HepG2 (cell line): Measurements from ENCODE around the gene TMEM81.

Source experiments
- ATF7-NPFF ChIP-seq: sonication (generic); formaldehyde crosslinking; IDR thresholded peaks from 2 replicates; pipeline ENCODE4 v1.8.1; 2023; ENCODE audit warnings: mild to moderate bottlenecking, low read depth, missing genetic modification reagents, moderate library complexity
- CSRNP1 ChIP-seq: sonication (generic); formaldehyde crosslinking; IDR thresholded peaks from 2 replicates; pipeline ENCODE4 v1.8.1; 2023; ENCODE audit warnings: mild to moderate bottlenecking, missing genetic modification reagents
- CTCF ChIP-seq: sonication (generic); formaldehyde crosslinking; IDR thresholded peaks from 2 replicates; pipeline ENCODE4 v1.5.0; 2020; ENCODE audit warnings: mild to moderate bottlenecking, missing genetic modification reagents, moderate library complexity
- POLR2A ChIP-seq, 2 experiments: IDR thresholded peaks; 2 replicates each; pipeline ENCODE4 v1.6.1; 2011; ENCODE audit warnings: low read depth in 2 of 2, low read length in 2 of 2, mild to moderate bottlenecking in 1 of 2, moderate library complexity in 1 of 2; ENCODE audit not compliant: insufficient read depth in 1 of 2
- PRPF4 ChIP-seq: fragments of 200-400 bp; formaldehyde crosslinking; IDR thresholded peaks from 2 replicates; pipeline ENCODE4 v1.6.1; 2016; ENCODE audit warnings: low read length, low read depth; ENCODE audit not compliant: poor library complexity, severe bottlenecking
- SMC3 ChIP-seq: IDR thresholded peaks from 2 replicates; pipeline ENCODE4 v1.6.1; 2011; ENCODE audit warnings: low read length, improper control_type of control experiment
- ZFX ChIP-seq: sonication (generic); formaldehyde crosslinking; IDR thresholded peaks from 2 replicates; pipeline ENCODE4 v1.4.0; 2020; ENCODE audit warnings: mild to moderate bottlenecking, low read depth, missing genetic modification reagents, moderate library complexity
- ZNF441 ChIP-seq: sonication (generic); formaldehyde crosslinking; IDR thresholded peaks from 2 replicates; pipeline ENCODE4 v1.7.0; 2021; ENCODE audit warnings: missing genetic modification reagents, borderline replicate concordance
- TF ChIP-seq, protein P1 (sequence below): sonication (generic); formaldehyde crosslinking; IDR thresholded peaks from 2 replicates; pipeline ENCODE4 v1.9.0; 2021; ENCODE audit warnings: missing genetic modification reagents, mild to moderate bottlenecking, borderline replicate concordance
- TF ChIP-seq, protein P2 (sequence below): sonication (generic); formaldehyde crosslinking; IDR thresholded peaks from 2 replicates; pipeline ENCODE4 v1.4.0; 2020; ENCODE audit warnings: low read depth, mild to moderate bottlenecking, missing genetic modification reagents

GRCh38 chr1:205065666-205066065 lies 18.6 kb downstream of the TMEM81 start:
- no peak for TF ChIP-seq SMC3
- no peak for TF ChIP-seq CSRNP1 (CRISPR knock-in tag)
- TF ChIP-seq, protein P1, sequence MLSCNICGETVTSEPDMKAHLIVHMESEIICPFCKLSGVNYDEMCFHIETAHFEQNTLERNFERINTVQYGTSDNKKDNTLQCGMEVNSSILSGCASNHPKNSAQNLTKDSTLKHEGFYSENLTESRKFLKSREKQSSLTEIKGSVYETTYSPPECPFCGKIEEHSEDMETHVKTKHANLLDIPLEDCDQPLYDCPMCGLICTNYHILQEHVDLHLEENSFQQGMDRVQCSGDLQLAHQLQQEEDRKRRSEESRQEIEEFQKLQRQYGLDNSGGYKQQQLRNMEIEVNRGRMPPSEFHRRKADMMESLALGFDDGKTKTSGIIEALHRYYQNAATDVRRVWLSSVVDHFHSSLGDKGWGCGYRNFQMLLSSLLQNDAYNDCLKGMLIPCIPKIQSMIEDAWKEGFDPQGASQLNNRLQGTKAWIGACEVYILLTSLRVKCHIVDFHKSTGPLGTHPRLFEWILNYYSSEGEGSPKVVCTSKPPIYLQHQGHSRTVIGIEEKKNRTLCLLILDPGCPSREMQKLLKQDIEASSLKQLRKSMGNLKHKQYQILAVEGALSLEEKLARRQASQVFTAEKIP: no peak
- TF ChIP-seq ATF7-NPFF (CRISPR knock-in tag): no peak
- TF ChIP-seq POLR2A (IDR thresholded peaks at IDR 0.05; ENCODE audit: insufficient read depth in 1 of 2, low read depth in 2 of 2, low read length in 2 of 2): no peak
- no peak for TF ChIP-seq ZFX (CRISPR knock-in tag)
- TF ChIP-seq ZNF441 (CRISPR knock-in tag): no peak
- TF ChIP-seq, protein P2, sequence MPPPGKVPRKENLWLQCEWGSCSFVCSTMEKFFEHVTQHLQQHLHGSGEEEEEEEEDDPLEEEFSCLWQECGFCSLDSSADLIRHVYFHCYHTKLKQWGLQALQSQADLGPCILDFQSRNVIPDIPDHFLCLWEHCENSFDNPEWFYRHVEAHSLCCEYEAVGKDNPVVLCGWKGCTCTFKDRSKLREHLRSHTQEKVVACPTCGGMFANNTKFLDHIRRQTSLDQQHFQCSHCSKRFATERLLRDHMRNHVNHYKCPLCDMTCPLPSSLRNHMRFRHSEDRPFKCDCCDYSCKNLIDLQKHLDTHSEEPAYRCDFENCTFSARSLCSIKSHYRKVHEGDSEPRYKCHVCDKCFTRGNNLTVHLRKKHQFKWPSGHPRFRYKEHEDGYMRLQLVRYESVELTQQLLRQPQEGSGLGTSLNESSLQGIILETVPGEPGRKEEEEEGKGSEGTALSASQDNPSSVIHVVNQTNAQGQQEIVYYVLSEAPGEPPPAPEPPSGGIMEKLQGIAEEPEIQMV (CRISPR knock-in tag): no peak
- no peak for TF ChIP-seq PRPF4
- no peak for TF ChIP-seq CTCF
